HG03159 (cell line): ENCODE results near the gene KRTAP20-3.

Source experiments
- ATAC-seq: cut with Tn5 transposase; IDR thresholded peaks from one replicate; pipeline ENCODE4 v1.9.1; 2021; ENCODE audit warnings: mild to moderate bottlenecking, moderate library complexity; ENCODE audit not compliant: unreplicated experiment

Gene KRTAP20-3

DNA sequence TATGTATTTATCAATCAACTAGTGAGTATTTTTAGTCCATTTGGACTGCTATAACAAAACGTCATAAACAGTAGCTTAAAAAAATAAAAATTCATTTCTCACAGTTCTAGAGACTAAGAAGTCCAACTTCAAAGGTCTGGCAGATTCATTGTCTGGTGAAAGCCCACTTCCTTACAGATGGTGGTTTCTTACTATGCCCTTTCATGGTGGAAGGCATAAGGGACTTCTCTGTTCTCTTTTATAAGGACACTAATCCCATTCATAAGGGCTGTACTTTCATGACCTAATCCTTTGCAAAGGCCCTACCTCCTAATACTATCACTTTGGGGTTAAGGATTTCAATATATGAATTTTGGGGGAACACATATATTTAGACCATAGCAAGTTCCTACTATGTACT, 37.9 kb downstream of the KRTAP20-3 start:
- no peak for ATAC-seq

- ATAC-seq, result no peak
These were observed 41.8 kb downstream of the KRTAP20-3 start for GRCh38 chr21:30684506-30684905.

DNA sequence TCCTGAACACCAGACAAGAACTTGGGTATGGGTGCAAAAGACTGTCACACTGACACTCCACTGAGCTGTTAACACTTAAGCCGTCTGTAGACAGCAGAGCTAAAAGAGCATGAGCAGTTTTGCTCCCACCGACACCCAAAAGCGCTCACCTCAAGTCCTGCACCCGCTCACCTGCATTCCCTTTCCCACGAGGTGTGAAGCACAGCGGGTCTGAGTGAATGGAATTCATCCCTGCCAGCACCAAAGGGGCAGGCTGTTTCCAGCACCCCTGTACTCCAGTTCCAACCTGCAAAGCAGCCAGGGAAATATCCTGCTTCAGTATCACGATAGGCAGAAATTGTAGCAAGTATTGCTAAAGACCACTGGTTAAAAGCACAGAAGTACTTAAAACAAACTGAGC, 47.2 kb downstream of the KRTAP20-3 start:
- ATAC-seq, result no peak
